Glomerular visceral epithelial cell (primary cell): ENCODE data around the gene PPP2CA.
"Not testable (repeated sequence)": the region's sequence is repeated elsewhere in the genome, so short reads cannot be mapped to it uniquely, and the experiment has no call there.

ENCODE experiments used
- DNase-seq: peaks from one replicate; pipeline ENCODE4 v3.0.0-alpha.2; 2016; ENCODE audit errors: extremely low spot score

Gene PPP2CA

GRCh38 chr5:134225780-134226440, at the start of gene PPP2CA:
Gene PPP2CA (minus strand): TSS chr5:134226073. CDS start chr5:134225861, 212 bp downstream.
- peak; percentile 100 for DNase-seq

- DNase-seq, result no peak
These were observed 47.9 kb upstream of the PPP2CA start for GRCh38 chr5:134273642-134274395.

GRCh38 chr5:134271059-134271458, 45.2 kb upstream of the PPP2CA start:
- DNase-seq, result no peak

GRCh38 chr5:134268919-134269318, 43.0 kb upstream of the PPP2CA start:
- no peak for DNase-seq

GRCh38 chr5:134268019-134268601, 42.2 kb upstream of the PPP2CA start:
- DNase-seq, result no peak

GRCh38 chr5:134267366-134268018, 41.6 kb upstream of the PPP2CA start:
- no peak for DNase-seq

GRCh38 chr5:134263801-134264200, 37.9 kb upstream of the PPP2CA start:
- no peak for DNase-seq

GRCh38 chr5:134262629-134263028, 36.8 kb upstream of the PPP2CA start:
- not testable (repeated sequence) for DNase-seq

- DNase-seq, result no peak
These were observed 33.0 kb upstream of the PPP2CA start for GRCh38 chr5:134258896-134259295.

- DNase-seq, result no peak
These were observed 31.3 kb upstream of the PPP2CA start for GRCh38 chr5:134257176-134257575.

GRCh38 chr5:134255418-134256150, 29.7 kb upstream of the PPP2CA start:
- DNase-seq, result no peak

GRCh38 chr5:134253368-134254153, 27.7 kb upstream of the PPP2CA start:
- DNase-seq, result not testable (repeated sequence)

- peak; percentile 67 for DNase-seq
These were observed 26.8 kb upstream of the PPP2CA start for GRCh38 chr5:134252671-134253070.

- no peak for DNase-seq
These were observed 25.1 kb upstream of the PPP2CA start for GRCh38 chr5:134250949-134251348.

- no peak for DNase-seq
These were observed 23.9 kb upstream of the PPP2CA start for GRCh38 chr5:134249469-134250379.

- no peak for DNase-seq
These were observed 22.4 kb upstream of the PPP2CA start for GRCh38 chr5:134248256-134248655.

- peak; percentile 73 for DNase-seq
These were observed 21.8 kb upstream of the PPP2CA start for GRCh38 chr5:134247428-134248224.

- DNase-seq, result peak; percentile 20
These were observed 21.0 kb upstream of the PPP2CA start for GRCh38 chr5:134246771-134247427.
